NCI-H748 treated with DMSO at 0.1 percent for 48 hours (cell line): ENCODE results near the gene DNAH7.
A peak's percentile ranks its signal among the peaks of the same experiment; 100 is the strongest.

Experiments
- DNase-seq: peaks from one replicate; lab custom pipeline; 2025; lab: John Stamatoyannopoulos, UW

DNAH7 gene

GRCh38 chr2:195863121-195863520, 205.5 kb downstream of the DNAH7 start:
- no peak for DNase-seq

DNA sequence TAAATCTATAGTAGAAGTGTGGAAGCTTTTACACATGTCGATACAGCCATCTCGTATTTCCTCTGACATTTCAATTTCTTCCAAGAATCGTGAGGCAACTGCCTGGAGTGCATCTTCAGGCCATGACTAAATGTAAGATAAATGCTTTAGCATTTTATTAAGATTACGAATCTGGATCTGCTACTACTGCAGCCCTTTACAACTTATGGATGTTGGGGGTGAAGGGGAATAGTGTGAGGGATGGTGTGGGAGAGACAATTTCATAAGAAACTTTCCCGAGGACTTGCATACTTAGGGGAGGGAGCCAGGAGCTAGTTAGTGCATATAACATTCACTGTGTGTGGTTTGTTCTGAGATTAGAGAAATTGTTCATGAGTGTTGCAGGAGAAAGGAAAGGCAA, 206.8 kb downstream of the DNAH7 start:
- DNase-seq, result no peak

GRCh38 chr2:195859513-195859912, 209.1 kb downstream of the DNAH7 start:
- no peak for DNase-seq

GRCh38 chr2:195857132-195857531, 211.5 kb downstream of the DNAH7 start:
- no peak for DNase-seq

DNA sequence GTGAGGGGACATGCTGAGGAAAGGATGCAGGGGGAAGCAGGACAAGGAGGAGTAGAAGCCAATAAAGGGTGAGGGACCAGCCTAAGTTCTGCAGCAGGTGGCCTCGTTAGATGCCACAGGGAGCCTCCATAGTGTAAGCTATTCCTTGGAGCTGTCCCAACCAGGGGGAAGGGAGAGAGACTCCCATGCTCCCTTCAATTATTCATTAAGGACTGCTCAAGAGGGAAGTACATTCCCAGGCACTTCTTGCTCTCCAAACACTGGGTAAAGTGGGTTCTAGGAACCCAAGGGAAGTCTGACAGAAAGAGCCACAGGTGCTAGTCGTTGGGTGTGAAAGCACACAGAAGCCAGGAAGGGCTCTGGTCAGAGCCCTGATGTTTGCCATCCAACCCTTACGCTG, 217.9 kb downstream of the DNAH7 start:
- DNase-seq, result no peak

- DNase-seq, result no peak
Measured at GRCh38 chr2:195848119-195848899, 220.3 kb downstream of the DNAH7 start.

- no peak for DNase-seq
Measured at GRCh38 chr2:195842932-195843331, 225.7 kb downstream of the DNAH7 start.

- DNase-seq, result no peak
Measured at GRCh38 chr2:195838002-195838401, 230.6 kb downstream of the DNAH7 start.

- DNase-seq, result no peak
Measured at GRCh38 chr2:195836002-195836401, 232.6 kb downstream of the DNAH7 start.

DNA sequence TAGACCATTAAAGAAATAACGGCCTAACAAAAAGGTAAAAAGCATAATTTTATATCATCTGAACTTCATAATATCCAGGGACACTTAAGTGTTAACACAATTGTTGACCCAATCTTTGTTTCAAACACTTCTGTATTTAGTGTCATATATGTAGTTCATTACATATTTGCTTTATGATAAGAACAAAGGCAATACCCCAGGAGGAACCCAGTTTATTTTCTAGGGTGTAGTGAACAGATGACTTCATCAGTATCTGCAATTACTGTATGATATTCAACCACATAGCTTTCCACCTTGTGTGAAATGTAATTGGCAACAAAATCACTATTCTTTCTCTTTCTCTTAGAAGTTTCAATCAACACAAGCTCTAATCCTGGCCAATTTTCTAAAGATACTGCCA, 233.8 kb downstream of the DNAH7 start:
- no peak for DNase-seq

- no peak for DNase-seq
Measured at GRCh38 chr2:195830968-195831950, 237.4 kb downstream of the DNAH7 start.

DNA sequence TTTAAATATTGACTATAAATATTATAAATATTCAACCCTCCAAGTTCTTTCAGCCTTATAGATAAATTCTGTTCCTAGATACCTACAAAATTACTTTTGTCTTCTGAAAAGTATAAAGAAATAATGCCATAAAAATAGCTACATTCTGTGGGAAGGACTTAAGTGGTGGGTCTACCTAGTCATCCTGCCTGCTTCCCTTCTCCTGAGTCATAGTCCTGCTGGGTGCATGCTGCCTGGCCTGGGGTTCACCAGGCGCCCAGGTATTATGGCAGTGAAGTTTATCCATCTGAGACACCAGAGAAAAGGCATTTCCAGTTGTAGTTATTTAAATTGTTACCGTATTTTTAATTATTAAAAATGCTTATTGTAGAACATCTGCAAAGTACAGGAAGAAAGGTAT, 244.2 kb downstream of the DNAH7 start:
- no peak for DNase-seq

- no peak for DNase-seq
Measured at GRCh38 chr2:195823206-195823605, 245.4 kb downstream of the DNAH7 start.

- no peak for DNase-seq
Measured at GRCh38 chr2:195821566-195821932, 247.1 kb downstream of the DNAH7 start.

- no peak for DNase-seq
Measured at GRCh38 chr2:195820867-195821565, 247.6 kb downstream of the DNAH7 start.

GRCh38 chr2:195820373-195820772, 248.3 kb downstream of the DNAH7 start:
- DNase-seq, result no peak

- DNase-seq, result no peak
Measured at GRCh38 chr2:195819276-195819675, 249.4 kb downstream of the DNAH7 start.

DNA sequence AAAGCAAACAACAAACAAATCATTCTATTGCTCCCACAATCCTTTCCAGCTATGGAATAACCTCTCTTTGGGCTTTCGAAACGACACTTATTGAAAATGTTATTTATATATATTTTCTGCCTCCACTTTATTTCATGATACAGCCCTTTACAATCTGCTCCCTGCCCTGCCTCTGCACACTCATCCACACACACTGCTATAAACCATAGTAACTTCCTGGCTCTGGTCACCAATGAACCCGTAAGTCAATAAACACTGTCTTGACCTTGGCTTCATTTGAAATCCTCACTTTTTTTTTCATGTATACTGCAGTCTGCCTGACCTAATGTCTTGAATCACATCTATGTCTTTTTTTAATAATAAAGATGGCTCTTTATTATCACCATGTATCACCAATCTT, 250.1 kb downstream of the DNAH7 start:
- DNase-seq, result peak; percentile 5

DNA sequence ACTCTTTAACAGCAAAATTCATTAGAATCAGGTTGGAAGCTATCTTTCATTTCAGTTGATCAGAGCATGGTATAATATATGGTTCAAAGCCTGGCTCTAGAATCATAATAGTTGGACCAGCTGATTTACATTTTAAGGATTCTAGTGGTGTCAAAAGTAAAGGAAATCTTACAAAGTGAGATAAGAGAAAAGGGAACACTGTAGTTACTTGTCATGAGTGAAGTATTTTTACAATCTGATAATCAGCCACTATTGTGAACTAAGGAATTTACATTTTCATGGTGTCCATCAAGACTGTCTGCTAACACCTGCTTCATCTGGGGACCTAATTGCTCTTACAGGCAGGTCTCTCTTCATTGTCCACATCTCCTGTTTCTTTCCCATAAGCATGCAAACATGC, 250.5 kb downstream of the DNAH7 start:
- no peak for DNase-seq

- DNase-seq, result no peak
Measured at GRCh38 chr2:195815083-195815482, 253.6 kb downstream of the DNAH7 start.

- no peak for DNase-seq
Measured at GRCh38 chr2:195813421-195813820, 255.2 kb downstream of the DNAH7 start.

- DNase-seq, result no peak
Measured at GRCh38 chr2:195810340-195811098, 258.1 kb downstream of the DNAH7 start.
